Measurements from ENCODE around the gene RSPO3.
"Not testable (repeated sequence)": the region's sequence is repeated elsewhere in the genome, so short reads cannot be mapped to it uniquely, and the experiment has no call there.

The RSPO3 gene

DNA sequence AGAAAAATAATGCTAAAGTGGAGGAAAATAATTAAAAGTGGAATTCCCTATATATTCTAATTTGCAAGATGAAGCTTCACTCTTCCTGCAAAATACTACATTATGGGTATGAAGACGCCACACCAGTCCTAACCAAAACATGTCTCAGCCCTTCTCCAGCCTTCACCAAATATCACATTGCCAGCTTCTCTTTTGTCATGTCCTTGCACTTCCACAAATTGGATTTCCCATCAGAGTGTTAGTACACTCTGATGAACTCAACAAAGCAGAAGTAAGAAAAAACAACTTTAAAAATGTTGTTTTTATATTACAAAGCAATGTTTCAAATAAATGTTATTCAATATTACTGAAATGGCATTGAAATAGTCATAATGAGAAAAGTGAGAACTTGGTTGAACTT is 85.8 kb downstream of the RSPO3 start:
- no peak for DNase-seq (ENCODE audit: low read depth in 2 of 2)

GRCh38 chr6:127205036-127205435 is 86.6 kb downstream of the RSPO3 start:
- no peak for DNase-seq (ENCODE audit: low read depth in 2 of 2)

- DNase-seq (ENCODE audit: low read depth in 2 of 2), result no peak
These were observed 88.1 kb downstream of the RSPO3 start for GRCh38 chr6:127206531-127207095.

- DNase-seq (ENCODE audit: low read depth in 2 of 2), result no peak
These were observed 89.2 kb downstream of the RSPO3 start for GRCh38 chr6:127207591-127208120.

DNA sequence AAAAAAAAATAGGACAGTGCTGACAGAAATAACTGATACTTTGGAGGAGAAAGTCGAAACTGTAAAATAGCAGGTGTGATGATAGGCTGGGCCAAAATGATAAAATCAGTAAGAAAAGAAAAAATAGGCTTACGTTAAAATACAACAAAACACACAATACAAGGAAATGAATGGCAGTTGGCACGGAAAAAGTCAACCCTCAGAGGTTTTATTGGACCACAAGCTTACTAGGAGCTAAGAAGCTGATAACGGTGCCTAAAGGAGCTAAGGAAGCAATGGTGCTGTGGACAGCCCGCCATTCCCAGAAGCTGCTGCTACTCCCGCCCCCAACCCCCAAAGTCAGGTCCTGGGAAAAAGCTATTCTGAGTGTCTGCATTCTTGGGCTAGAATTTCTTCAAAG is 92.3 kb downstream of the RSPO3 start:
- DNase-seq (ENCODE audit: low read depth in 2 of 2), result no peak

- DNase-seq (ENCODE audit: low read depth in 2 of 2), result no peak
These were observed 93.9 kb downstream of the RSPO3 start for GRCh38 chr6:127212376-127212775.

- DNase-seq (ENCODE audit: low read depth in 2 of 2), result not testable (repeated sequence)
These were observed 95.6 kb downstream of the RSPO3 start for GRCh38 chr6:127214032-127214431.

DNA sequence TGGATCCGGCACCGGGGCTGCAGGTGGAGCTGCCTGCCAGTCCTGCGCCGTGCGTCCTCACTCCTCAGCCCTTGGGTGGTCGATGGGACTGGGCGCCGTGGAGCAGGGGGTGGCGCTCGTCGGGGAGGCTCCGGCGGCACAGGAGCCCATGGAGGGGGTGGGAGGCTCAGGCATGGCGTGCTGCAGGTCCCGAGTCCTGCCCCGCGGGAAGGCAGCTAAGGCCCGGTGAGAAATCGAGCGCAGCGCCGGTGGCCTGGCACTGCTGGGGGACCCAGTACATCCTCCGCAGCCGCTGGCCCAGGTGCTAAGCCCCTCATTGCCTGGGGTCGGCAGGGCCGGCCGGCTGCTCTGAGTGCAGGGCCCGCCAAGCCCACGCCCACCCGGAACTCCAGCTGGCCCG is 96.1 kb downstream of the RSPO3 start:
- DNase-seq (ENCODE audit: low read depth in 2 of 2), result not testable (repeated sequence)

GRCh38 chr6:127215931-127216330 is 97.5 kb downstream of the RSPO3 start:
- DNase-seq (ENCODE audit: low read depth in 2 of 2), result no peak

- no peak for DNase-seq (ENCODE audit: low read depth in 2 of 2)
These were observed 98.6 kb downstream of the RSPO3 start for GRCh38 chr6:127216810-127217789.

GRCh38 chr6:127219869-127220268 is 101.4 kb downstream of the RSPO3 start:
- DNase-seq (ENCODE audit: low read depth in 2 of 2), result no peak

- DNase-seq (ENCODE audit: low read depth in 2 of 2), result no peak
These were observed 102.7 kb downstream of the RSPO3 start for GRCh38 chr6:127221201-127221600.

GRCh38 chr6:127222418-127222817 is 103.9 kb downstream of the RSPO3 start:
- no peak for DNase-seq (ENCODE audit: low read depth in 2 of 2)

GRCh38 chr6:127225497-127225896 is 107.0 kb downstream of the RSPO3 start:
- no peak for DNase-seq (ENCODE audit: low read depth in 2 of 2)

- not testable (repeated sequence) for DNase-seq (ENCODE audit: low read depth in 2 of 2)
These were observed 115.3 kb downstream of the RSPO3 start for GRCh38 chr6:127233819-127234218.

GRCh38 chr6:127243501-127243900 is 125.0 kb downstream of the RSPO3 start:
- no peak for DNase-seq (ENCODE audit: low read depth in 2 of 2)
